Astrocyte (in vitro differentiated cells and primary cell): ENCODE results near the gene CIAO3. TPM values are rescaled to one million over a fixed set of nuclear protein-coding genes. Genes with fewer than 3 reads are reported as not detected.
A peak's percentile ranks its signal among the peaks of the same experiment; 100 is the strongest.

Experiments used
- DNase-seq: peaks from one replicate; pipeline ENCODE4 v3.0.0-alpha.2; 2010; ENCODE audit warnings: low read depth
- FAIRE-seq: peaks from 2 replicates; lab custom pipeline; 2011; peaks lifted over from hg19 to GRCh38; lab: Jason Lieb, UNC
- H2AFZ ChIP-seq: 2 replicates; pipeline ENCODE4 v1.6.0; 2012; ENCODE audit warnings: low read depth, low read length, inconsistent platforms
- H3K27ac ChIP-seq: 2 replicates; pipeline ENCODE4 v1.5.1; 2011; ENCODE audit warnings: low read depth, low read length, inconsistent platforms
- H3K27me3 ChIP-seq: 2 replicates; pipeline ENCODE4 v1.6.0; 2011; ENCODE audit warnings: low read length, inconsistent platforms; ENCODE audit not compliant: insufficient read depth
- H3K36me3 ChIP-seq: 2 replicates; pipeline ENCODE4 v1.5.1; 2011; ENCODE audit warnings: low read length, inconsistent platforms; ENCODE audit not compliant: insufficient read depth
- H3K4me1 ChIP-seq: 2 replicates; pipeline ENCODE4 v1.5.1; 2011; ENCODE audit warnings: low read length, inconsistent platforms; ENCODE audit not compliant: insufficient read depth
- H3K4me2 ChIP-seq: 2 replicates; pipeline ENCODE4 v1.6.0; 2012; ENCODE audit warnings: low read length, inconsistent platforms
- H3K4me3 ChIP-seq: 2 replicates; pipeline ENCODE4 v1.5.1; 2011; ENCODE audit warnings: low read depth, mild to moderate bottlenecking, low read length, inconsistent platforms; ENCODE audit not compliant: insufficient read depth
- H3K79me2 ChIP-seq: 2 replicates; pipeline ENCODE4 v1.6.0; 2012; ENCODE audit warnings: mild to moderate bottlenecking, low read length, inconsistent platforms; ENCODE audit not compliant: insufficient read depth
- H3K9ac ChIP-seq: 2 replicates; pipeline ENCODE4 v1.6.0; 2012; ENCODE audit warnings: mild to moderate bottlenecking, low read length, inconsistent platforms
- H3K9me3 ChIP-seq: 2 replicates; pipeline ENCODE4 v1.5.1; 2012; ENCODE audit warnings: low read depth, mild to moderate bottlenecking, low read length, inconsistent platforms; ENCODE audit not compliant: insufficient read depth
- H4K20me1 ChIP-seq: 2 replicates; pipeline ENCODE4 v1.6.0; 2012; ENCODE audit warnings: low read length, inconsistent platforms; ENCODE audit not compliant: insufficient read depth
- H3K27ac Mint-ChIP-seq: one replicate; pipeline ENCODE4 v1.8.0; 2021; ENCODE audit warnings: mild to moderate bottlenecking, mixed read lengths; ENCODE audit not compliant: unreplicated experiment
- H3K27me3 Mint-ChIP-seq: one replicate; pipeline ENCODE4 v1.8.0; 2021; ENCODE audit warnings: low read depth, mixed read lengths; ENCODE audit not compliant: unreplicated experiment
- H3K36me3 Mint-ChIP-seq: one replicate; pipeline ENCODE4 v1.8.0; 2021; ENCODE audit warnings: low read depth, mixed read lengths; ENCODE audit not compliant: unreplicated experiment
- H3K4me1 Mint-ChIP-seq: one replicate; pipeline ENCODE4 v1.8.0; 2021; ENCODE audit warnings: low read depth, mixed read lengths; ENCODE audit not compliant: unreplicated experiment
- H3K4me3 Mint-ChIP-seq: one replicate; pipeline ENCODE4 v1.8.0; 2021; ENCODE audit warnings: mild to moderate bottlenecking, moderate library complexity, mixed read lengths; ENCODE audit not compliant: unreplicated experiment
- H3K9me3 Mint-ChIP-seq: one replicate; pipeline ENCODE4 v1.8.0; 2021; ENCODE audit warnings: mild to moderate bottlenecking, mixed read lengths; ENCODE audit not compliant: unreplicated experiment
- EZH2 ChIP-seq: IDR thresholded peaks from 2 replicates; pipeline ENCODE4 v1.6.1; 2012; ENCODE audit warnings: mild to moderate bottlenecking, low read length, inconsistent platforms; ENCODE audit not compliant: insufficient read depth
- total RNA-seq: library from RNA; stranded (reverse); gene quantifications from 2 replicates; pipeline ENCODE4 v1.2.1, GENCODE V29; 2021
- TF ChIP-seq, protein P1 (sequence below): IDR thresholded peaks from 2 replicates; pipeline ENCODE4 v1.5.1; 2011; ENCODE audit warnings: low read depth, mild to moderate bottlenecking, inconsistent platforms, low read length, moderate library complexity; ENCODE audit not compliant: insufficient read depth

CIAO3 gene
- total RNA-seq, 1 donor from 2014 or later: 19.6 TPM

DNA sequence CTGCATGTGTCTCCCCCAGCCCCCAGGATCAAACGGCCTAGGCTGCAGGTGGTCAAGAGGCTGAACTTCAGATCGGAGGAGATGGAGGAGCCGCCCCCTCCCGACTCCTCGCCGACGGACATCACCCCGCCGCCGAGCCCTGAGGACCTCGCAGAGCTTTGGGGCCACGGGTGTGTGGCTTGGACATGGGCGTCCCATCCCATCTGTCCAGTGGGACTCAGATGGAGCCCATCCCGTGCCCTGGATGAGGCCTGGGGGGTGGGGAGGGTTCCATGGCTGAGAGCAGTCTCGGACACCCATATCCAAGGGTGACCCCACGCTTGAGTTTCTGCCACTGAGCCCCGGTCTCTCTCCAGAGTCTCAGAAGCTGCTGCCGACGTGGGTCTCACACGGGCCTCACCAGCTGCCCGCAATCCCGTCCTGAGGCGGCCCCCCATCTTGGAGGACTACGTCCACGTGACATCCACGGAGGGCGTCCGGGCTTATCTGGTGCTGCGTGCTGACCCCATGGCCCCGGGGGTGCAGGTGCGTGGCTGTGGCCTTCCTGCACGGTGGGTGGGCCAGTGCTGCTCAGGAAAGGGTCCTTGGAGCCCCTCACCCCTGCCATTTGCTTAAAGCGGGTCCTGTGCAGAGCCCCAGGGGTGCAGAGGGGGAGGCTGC lies 48.5 kb upstream of the CIAO3 start:
- DNase-seq (no peak), FAIRE-seq (no peak)
- Histone ChIP-seq H4K20me1 (peaks cover 36% of the 10 kb centered on the region), H3K36me3 (no peaks in the 10 kb centered on the region), H3K4me2 (peak overlapping the region; percentile 89), H2AFZ (peak overlapping the region; percentile 70), H3K9me3 (no peaks in the 10 kb centered on the region), H3K4me3 (peak overlapping the region; percentile 72), H3K79me2 (peaks cover 42% of the 10 kb centered on the region), H3K27ac (no peak overlapping the region), H3K27me3 (no peaks in the 10 kb centered on the region), H3K9ac (peak overlapping the region; percentile 77), H3K4me1 (peaks cover 16% of the 10 kb centered on the region)
- Mint-ChIP-seq H3K4me1 (no peaks in the 10 kb centered on the region), H3K9me3 (no peaks in the 10 kb centered on the region), H3K36me3 (peaks cover 7% of the 10 kb centered on the region), H3K27ac (no peak overlapping the region), H3K4me3 (peak overlapping the region; percentile 34), H3K27me3 (no peaks in the 10 kb centered on the region)
- TF ChIP-seq, protein P1, sequence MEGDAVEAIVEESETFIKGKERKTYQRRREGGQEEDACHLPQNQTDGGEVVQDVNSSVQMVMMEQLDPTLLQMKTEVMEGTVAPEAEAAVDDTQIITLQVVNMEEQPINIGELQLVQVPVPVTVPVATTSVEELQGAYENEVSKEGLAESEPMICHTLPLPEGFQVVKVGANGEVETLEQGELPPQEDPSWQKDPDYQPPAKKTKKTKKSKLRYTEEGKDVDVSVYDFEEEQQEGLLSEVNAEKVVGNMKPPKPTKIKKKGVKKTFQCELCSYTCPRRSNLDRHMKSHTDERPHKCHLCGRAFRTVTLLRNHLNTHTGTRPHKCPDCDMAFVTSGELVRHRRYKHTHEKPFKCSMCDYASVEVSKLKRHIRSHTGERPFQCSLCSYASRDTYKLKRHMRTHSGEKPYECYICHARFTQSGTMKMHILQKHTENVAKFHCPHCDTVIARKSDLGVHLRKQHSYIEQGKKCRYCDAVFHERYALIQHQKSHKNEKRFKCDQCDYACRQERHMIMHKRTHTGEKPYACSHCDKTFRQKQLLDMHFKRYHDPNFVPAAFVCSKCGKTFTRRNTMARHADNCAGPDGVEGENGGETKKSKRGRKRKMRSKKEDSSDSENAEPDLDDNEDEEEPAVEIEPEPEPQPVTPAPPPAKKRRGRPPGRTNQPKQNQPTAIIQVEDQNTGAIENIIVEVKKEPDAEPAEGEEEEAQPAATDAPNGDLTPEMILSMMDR: no peak
- TF ChIP-seq EZH2: no peak

DNA sequence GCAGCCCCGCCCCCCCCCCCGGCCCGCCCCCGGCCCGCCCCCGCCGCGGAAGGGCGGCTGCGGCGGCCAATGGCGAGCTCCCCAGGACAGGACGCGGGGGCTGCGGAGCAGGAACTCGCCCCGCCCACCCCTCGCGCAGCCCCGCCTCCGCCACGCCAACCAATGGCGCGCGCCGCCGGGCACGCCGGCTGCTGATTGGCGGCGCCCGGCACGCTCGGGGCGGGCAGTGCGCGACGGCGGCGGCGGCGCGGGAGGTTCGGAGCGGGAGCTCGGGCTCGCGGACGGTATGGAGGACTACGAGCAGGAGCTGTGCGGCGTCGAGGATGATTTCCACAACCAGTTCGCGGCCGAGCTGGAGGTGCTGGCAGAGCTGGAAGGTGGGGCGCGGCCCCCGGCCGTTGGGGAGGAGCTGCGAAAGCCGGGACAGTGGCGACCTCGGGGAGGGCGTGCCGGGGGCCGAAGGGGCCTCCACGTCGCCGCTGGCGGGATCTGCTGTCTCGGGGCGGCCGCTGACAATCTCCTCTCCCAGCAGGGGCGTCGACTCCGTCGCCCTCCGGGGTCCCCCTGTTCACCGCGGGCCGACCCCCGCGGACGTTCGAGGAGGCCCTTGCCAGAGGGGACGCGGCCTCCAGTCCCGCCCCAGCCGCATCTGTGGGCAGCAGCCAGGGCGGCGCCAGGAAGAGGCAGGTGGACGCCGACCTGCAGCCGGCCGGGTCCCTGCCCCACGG lies 47.8 kb upstream of the CIAO3 start, which contains the start of gene CHTF18:
TSS of gene CHTF18 (plus strand) at position 222 of the 728 bp plus-strand sequence. CDS start at position 287, 65 bp downstream.
- peak within 1 kb of the TSS; percentile 88 for H3K4me3 Mint-ChIP-seq
- no peaks in the 10 kb centered on the region for H3K9me3 ChIP-seq
- peaks cover 42% of the 10 kb centered on the region for H3K79me2 ChIP-seq
- peaks cover 7% of the 10 kb centered on the region for H3K36me3 Mint-ChIP-seq
- DNase-seq (peak; percentile 65), FAIRE-seq (no peak)
- H3K27ac ChIP-seq: peak within 1 kb of the TSS; percentile 38
- H3K27me3 ChIP-seq: no peaks in the 10 kb centered on the region
- H4K20me1 ChIP-seq: peaks cover 36% of the 10 kb centered on the region
- peak within 1 kb of the TSS; percentile 92 for H3K4me3 ChIP-seq
- H3K4me1 Mint-ChIP-seq: no peaks in the 10 kb centered on the region
- H3K27me3 Mint-ChIP-seq: no peaks in the 10 kb centered on the region
- TF ChIP-seq, protein P1: no peak
- no peak for TF ChIP-seq EZH2
- H2AFZ ChIP-seq: peak within 1 kb of the TSS; percentile 70
- H3K27ac Mint-ChIP-seq: peak within 1 kb of the TSS; percentile 85
- no peaks in the 10 kb centered on the region for H3K36me3 ChIP-seq
- H3K4me2 ChIP-seq: peak within 1 kb of the TSS; percentile 97
- no peaks in the 10 kb centered on the region for H3K9me3 Mint-ChIP-seq
- peaks cover 18% of the 10 kb centered on the region for H3K4me1 ChIP-seq
- peak within 1 kb of the TSS; percentile 88 for H3K9ac ChIP-seq
